GM10266 (cell line): ENCODE data around the gene EDDM3A.

Experiments
- DNase-seq: peaks from one replicate; pipeline ENCODE4 v3.0.0; 2012; ENCODE audit errors: extremely low spot score
- CTCF ChIP-seq: IDR thresholded peaks from 2 replicates; pipeline ENCODE4 v1.5.1; 2012; ENCODE audit warnings: mild to moderate bottlenecking, low read depth; ENCODE audit not compliant: control insufficient read depth, insufficient read depth; ENCODE audit errors: missing control alignments

The EDDM3A gene

DNA sequence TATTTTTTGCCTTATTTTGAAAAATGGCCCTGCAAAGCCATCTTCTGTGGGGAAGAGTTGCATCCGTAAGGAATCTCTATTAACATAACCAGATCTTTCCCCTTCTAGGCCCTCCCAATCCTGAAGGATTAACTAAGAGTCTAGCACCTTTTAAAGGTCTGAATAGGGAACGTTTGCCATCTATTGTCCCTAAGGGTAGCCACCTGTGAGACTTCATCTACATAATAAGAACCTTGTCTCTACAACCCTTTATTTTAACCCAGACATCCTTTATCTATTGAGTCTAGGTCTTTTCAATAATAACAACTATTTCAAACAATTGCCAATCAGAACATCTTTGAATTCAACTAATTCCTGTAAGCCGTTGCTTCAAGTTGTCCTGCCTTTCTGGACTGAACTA lies 27.0 kb downstream of the EDDM3A start:
- DNase-seq: no peak
- TF ChIP-seq CTCF: no peak

GRCh38 chr14:20774258-20774824 lies 28.7 kb downstream of the EDDM3A start:
- DNase-seq: no peak
- TF ChIP-seq CTCF: no peak

DNA sequence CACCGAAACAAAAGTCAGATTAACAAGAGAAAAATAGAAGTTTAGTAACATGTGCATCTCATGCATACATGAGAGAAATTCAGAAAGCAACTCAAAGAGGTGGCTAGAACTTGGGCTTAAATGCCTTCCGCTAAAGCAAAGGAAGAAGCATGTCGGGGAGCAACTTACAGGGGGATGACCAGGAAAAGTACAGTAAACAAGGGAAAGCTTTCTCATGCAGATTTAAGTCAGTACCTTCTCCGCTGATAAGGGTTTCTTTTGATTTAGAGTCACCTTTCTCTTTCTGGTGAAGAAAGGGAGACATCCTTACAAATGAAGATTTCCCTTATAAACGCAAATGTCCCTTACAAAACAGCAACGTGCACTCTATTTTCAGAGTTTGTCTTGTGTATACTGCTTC lies 29.4 kb downstream of the EDDM3A start:
- no peak for DNase-seq
- no peak for TF ChIP-seq CTCF

DNA sequence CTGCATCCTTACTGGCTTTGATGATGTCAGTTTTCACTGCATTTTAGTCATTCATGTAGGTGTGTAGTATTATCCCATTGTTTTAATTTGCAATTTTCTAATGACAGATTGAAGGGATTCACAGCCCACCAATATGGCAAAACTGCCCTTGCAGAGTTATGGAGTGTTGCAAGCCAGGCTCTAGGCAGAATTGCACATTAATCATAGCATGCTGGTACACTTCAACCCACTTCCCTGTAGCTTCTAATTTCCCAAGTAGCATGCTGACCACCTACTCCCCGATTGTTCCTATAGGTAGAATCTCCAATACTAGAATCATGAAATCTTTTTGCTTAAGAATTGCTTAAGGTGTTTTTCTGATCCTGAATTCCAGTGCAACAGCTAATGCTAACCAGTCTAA lies 30.2 kb downstream of the EDDM3A start:
- no peak for DNase-seq
- no peak for TF ChIP-seq CTCF

DNA sequence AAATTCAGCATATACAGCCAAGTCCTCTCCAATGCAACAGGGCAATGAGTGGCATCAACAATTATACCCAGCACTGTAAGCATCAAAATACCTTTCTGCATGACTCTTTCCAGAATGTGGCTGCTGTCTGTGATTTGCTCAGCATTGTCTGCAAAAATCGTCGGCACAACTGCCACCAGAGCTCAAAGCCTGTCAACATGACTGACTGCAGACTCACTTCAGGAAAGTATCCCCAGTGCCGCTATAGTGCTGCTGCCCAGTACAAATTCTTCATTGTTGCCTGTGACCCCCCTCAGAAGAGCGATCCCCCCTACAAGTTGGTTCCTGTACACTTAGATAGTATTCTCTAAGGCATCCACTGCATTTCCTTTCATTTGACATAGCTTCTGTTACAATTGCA lies 36.1 kb downstream of the EDDM3A start:
- no peak for TF ChIP-seq CTCF
- DNase-seq: no peak

DNA sequence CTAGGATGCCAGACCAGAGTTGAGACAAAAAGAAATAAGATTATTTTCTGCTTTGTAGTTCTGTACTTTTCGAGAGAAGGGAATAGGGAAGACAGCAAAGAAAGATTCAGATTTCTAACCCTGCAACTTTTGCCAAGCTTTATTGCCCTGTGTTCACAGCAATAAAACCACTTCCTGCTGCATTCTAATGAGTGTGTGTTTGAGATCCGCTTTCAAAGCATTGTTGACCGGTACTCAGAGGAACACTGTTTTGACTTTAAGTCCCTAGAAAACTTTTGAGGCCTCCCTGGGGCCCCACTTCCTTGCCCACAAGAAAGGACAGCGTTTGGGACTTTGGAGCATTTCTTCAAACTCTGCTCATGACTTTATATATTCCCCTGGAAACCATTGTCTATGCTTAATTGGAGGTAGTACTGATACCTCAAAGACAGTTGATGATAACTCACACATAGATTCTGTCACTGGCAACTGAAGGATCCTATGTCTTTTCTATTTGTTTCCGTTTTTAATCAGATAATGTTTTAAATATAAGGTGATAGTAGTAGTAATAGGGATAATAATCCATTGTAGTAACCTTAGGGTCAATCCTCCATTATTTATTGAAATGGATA lies 36.7 kb downstream of the EDDM3A start:
- no peak for DNase-seq
- TF ChIP-seq CTCF: no peak

DNA sequence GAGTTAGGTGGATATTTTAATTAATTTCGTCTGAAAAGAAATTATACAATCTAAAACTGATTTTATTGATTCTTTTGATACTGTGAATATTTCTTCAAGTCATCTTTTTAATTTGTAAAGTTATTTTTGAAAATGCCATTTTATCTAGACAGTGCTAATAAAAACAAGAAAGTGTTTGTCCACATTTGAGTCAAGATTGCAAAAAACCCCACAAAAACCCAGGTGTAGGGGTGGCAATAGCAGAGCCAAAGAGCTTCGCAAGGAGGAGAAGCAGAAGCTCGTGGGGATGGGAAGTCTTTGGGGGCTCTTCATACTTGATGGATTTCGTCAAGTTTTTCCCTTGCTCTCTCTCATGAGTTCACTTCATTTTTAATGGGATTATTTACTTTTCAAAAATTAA lies 41.3 kb downstream of the EDDM3A start:
- no peak for DNase-seq
- TF ChIP-seq CTCF: no peak
